ENCODE data around the gene ARAP3. TPM values are rescaled to one million over a fixed set of nuclear protein-coding genes. Genes with fewer than 3 reads are reported as not detected.

The ARAP3 gene
- total RNA-seq, 1 experiment from 2014 or later = 2.5 TPM

DNA sequence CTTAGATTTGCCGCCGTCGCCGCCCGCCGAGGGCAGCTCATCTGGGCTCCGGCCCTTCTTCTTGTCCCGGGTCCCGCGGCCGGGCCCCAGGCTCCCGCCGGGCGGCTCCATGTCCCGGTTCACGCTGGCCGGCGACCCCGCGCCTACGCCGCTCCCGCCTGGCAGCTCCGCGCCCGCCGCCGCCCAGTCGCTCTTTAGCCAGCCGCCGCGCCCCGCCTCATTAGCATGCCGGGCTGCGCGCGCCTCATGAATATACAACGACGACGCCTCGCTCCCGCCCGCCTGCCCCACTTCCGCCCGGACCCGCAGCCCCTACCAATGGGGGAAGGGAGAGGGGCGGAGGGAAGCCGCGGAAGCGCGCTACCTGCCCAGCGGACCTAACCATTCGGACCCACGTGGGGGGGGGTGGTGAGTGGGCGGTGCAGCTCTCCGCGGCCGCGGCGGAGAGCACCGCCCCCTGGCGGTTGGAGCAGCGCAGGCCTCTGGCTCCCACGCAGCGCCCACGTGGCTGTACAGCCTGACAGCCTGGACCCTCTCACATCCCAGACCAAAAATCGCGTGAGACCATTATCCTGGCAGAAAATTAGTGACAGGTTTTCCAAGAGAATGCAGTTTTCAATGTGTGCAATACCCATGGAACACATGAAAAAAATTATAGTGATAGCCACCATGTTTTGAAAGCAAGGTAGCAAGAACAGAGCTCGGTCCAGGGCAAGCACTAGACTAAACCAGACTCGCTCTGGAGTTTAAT, 63.1 kb downstream of the ARAP3 start, which contains the start of gene DIAPH1:
TSS of gene DIAPH1 (minus strand) at position 197 of the 751 bp plus-strand sequence. CDS start at position 111, 86 bp downstream.
- Histone ChIP-seq H3K4me1 (ENCODE audit: control insufficient read depth, insufficient read depth, low read length) (peaks cover 30% of the 10 kb centered on the region), H3K27ac (ENCODE audit: low read length) (peak within 1 kb of the TSS; percentile 83), H3K9me3 (ENCODE audit: control insufficient read depth, insufficient read depth, low read depth, low read length) (no peaks in the 10 kb centered on the region), H3K4me3 (ENCODE audit: low read depth in 2 of 2, low read length in 2 of 2) (peak within 1 kb of the TSS; percentile 76 to 90), H3K27me3 (ENCODE audit: control insufficient read depth, insufficient read depth, low read length) (no peaks in the 10 kb centered on the region), H3K36me3 (ENCODE audit: control insufficient read depth, insufficient read depth, low read length) (peaks cover 6% of the 10 kb centered on the region; the same call in 1 of the 2 replicates)
- CTCF ChIA-PET = interaction anchor here (0.6 to 3.9 kb wide), 12 partner anchors 9 to 396 kb away, joined by 3 to 79 read pairs (median 4); partner anchors contain the start of genes HDAC3, PCDHB14, PCDHGB7 and RELL2
- ATAC-seq (peak; percentile 95), DNase-seq (ENCODE audit: low read depth, low spot score) (peak; percentile 81)
- no TSS peak for BruUV-seq (replicated peaks)
- intact Hi-C loops (cut with micrococcal nuclease; ENCODE audit: unreplicated experiment) = loop anchor here (1.0 kb wide), 1 partner anchor 27 kb away; no protein-coding TSS in a partner anchor
- POLR2A ChIA-PET = interaction anchor here (0.6 kb wide), 2 partner anchors 27 to 41 kb away, joined by 6 read pairs; no protein-coding TSS in a partner anchor
- TF ChIP-seq TCF7L2 (IDR thresholded peaks at IDR 0.05; ENCODE audit: low read depth, low read length) = peak; percentile 56
- TF ChIP-seq, protein P1, sequence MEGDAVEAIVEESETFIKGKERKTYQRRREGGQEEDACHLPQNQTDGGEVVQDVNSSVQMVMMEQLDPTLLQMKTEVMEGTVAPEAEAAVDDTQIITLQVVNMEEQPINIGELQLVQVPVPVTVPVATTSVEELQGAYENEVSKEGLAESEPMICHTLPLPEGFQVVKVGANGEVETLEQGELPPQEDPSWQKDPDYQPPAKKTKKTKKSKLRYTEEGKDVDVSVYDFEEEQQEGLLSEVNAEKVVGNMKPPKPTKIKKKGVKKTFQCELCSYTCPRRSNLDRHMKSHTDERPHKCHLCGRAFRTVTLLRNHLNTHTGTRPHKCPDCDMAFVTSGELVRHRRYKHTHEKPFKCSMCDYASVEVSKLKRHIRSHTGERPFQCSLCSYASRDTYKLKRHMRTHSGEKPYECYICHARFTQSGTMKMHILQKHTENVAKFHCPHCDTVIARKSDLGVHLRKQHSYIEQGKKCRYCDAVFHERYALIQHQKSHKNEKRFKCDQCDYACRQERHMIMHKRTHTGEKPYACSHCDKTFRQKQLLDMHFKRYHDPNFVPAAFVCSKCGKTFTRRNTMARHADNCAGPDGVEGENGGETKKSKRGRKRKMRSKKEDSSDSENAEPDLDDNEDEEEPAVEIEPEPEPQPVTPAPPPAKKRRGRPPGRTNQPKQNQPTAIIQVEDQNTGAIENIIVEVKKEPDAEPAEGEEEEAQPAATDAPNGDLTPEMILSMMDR (IDR thresholded peaks at IDR 0.05) = peak; percentile 98
- TF ChIP-seq, protein P2, sequence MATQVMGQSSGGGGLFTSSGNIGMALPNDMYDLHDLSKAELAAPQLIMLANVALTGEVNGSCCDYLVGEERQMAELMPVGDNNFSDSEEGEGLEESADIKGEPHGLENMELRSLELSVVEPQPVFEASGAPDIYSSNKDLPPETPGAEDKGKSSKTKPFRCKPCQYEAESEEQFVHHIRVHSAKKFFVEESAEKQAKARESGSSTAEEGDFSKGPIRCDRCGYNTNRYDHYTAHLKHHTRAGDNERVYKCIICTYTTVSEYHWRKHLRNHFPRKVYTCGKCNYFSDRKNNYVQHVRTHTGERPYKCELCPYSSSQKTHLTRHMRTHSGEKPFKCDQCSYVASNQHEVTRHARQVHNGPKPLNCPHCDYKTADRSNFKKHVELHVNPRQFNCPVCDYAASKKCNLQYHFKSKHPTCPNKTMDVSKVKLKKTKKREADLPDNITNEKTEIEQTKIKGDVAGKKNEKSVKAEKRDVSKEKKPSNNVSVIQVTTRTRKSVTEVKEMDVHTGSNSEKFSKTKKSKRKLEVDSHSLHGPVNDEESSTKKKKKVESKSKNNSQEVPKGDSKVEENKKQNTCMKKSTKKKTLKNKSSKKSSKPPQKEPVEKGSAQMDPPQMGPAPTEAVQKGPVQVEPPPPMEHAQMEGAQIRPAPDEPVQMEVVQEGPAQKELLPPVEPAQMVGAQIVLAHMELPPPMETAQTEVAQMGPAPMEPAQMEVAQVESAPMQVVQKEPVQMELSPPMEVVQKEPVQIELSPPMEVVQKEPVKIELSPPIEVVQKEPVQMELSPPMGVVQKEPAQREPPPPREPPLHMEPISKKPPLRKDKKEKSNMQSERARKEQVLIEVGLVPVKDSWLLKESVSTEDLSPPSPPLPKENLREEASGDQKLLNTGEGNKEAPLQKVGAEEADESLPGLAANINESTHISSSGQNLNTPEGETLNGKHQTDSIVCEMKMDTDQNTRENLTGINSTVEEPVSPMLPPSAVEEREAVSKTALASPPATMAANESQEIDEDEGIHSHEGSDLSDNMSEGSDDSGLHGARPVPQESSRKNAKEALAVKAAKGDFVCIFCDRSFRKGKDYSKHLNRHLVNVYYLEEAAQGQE (IDR thresholded peaks at IDR 0.05; ENCODE audit: insufficient read depth in 1 of 2, low read depth in 2 of 2, low read length in 1 of 2) = 0 out of 4 replicates have a peak, but pooled peaks of 1 of the 2 experiments have one; percentile 23
- peak; percentile 68; the same call in 1 of the 2 replicates for TF ChIP-seq SIN3A (IDR thresholded peaks at IDR 0.05; ENCODE audit: borderline replicate concordance, insufficient read depth, low read depth, low read length)
- TF ChIP-seq POLR2AphosphoS5 (IDR thresholded peaks at IDR 0.05; ENCODE audit: low read depth, low read length) = peak; percentile 46
- in situ Hi-C loops (cut with HindIII; ENCODE audit: low pct_unique_long_range_greater_than_20kb, low sequenced_read_pairs) = no loop called here

DNA sequence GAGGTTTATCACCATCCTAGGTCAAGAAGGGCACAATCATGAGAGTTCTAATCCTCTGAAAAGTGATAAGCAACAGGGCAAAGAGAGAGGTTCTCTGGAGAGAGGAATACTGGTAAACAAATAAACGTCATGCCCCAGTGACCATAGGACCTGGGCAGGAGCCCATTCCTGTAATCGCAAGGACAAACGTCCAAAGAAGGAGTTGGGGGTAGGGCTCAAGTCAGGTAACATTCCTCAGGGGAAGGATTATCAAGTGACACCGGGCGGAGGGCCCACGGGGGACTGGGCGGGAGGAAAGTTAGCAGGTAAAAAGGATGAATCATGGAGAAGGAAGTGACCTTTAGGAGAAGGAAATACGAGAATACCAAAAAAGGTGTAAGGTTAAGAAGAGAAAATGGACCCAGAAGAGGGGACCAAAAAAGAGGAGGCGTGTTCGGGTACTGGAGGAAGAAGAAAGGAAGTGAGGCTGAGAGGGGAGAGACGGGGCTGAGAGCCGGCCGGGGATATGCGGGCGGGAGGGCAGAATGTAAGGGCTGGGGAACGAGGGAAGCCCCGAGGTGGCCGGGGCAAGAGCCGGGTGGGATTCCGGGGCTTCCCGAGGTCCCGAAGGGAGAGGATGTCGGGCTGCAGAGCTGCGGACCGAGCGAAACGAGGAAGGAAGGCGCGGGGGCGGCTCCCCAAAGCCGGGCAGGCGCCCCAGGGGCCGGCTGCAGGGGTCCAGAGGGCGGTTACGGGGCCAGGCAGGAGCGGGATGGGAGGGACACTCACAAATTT, 63.8 kb downstream of the ARAP3 start:
- ChIA-PET POLR2A (interaction anchor here (0.6 kb wide), 2 partner anchors 26 to 1159 kb away, joined by 3 to 6 read pairs; no protein-coding TSS in a partner anchor), CTCF (interaction anchor here (0.6 to 3.9 kb wide), 9 partner anchors 8 to 395 kb away, joined by 3 to 79 read pairs (median 4); partner anchors contain the start of genes HDAC3, PCDHB14 and RELL2)
- Histone ChIP-seq H3K4me3 (ENCODE audit: low read depth in 2 of 2, low read length in 2 of 2) (peak overlapping the region; percentile 76 to 90), H3K27ac (ENCODE audit: low read length) (peak overlapping the region; percentile 83), H3K36me3 (ENCODE audit: control insufficient read depth, insufficient read depth, low read length) (peaks cover 2% of the 10 kb centered on the region; the same call in 1 of the 2 replicates), H3K9me3 (ENCODE audit: control insufficient read depth, insufficient read depth, low read depth, low read length) (no peaks in the 10 kb centered on the region), H3K27me3 (ENCODE audit: control insufficient read depth, insufficient read depth, low read length) (no peaks in the 10 kb centered on the region), H3K4me1 (ENCODE audit: control insufficient read depth, insufficient read depth, low read length) (peaks cover 32% of the 10 kb centered on the region)
- TF ChIP-seq SIN3A (IDR thresholded peaks at IDR 0.05; ENCODE audit: borderline replicate concordance, insufficient read depth, low read depth, low read length) (no peak; the same call in 1 of the 2 replicates), POLR2AphosphoS5 (IDR thresholded peaks at IDR 0.05; ENCODE audit: low read depth, low read length) (no peak), TCF7L2 (IDR thresholded peaks at IDR 0.05; ENCODE audit: low read depth, low read length) (no peak)
- TF ChIP-seq, protein P2 (IDR thresholded peaks at IDR 0.05; ENCODE audit: insufficient read depth in 1 of 2, low read depth in 2 of 2, low read length in 1 of 2) = no peak
- TF ChIP-seq, protein P1 (IDR thresholded peaks at IDR 0.05) = no peak
- ATAC-seq (peak; percentile 63), DNase-seq (ENCODE audit: low read depth, low spot score) (no peak)
- BruUV-seq (replicated peaks) = no TSS peak
- in situ Hi-C loops (cut with HindIII; ENCODE audit: low pct_unique_long_range_greater_than_20kb, low sequenced_read_pairs) = no loop called here
- intact Hi-C loops (cut with micrococcal nuclease; ENCODE audit: unreplicated experiment) = no loop called here
